Fibroblast of lung (primary cell): ENCODE measurements around the gene CD2AP. TPM values are rescaled to one million over a fixed set of nuclear protein-coding genes. Genes with fewer than 3 reads are reported as not detected.
"Not testable (repeated sequence)": the region's sequence is repeated elsewhere in the genome, so short reads cannot be mapped to it uniquely, and the experiment has no call there.

Experiments
- DNase-seq, 2 donors: peaks; one replicate each; pipeline versions ENCODE4 v3.0.0 to v3.0.0-alpha.2; 2010; ENCODE audit warnings: low read depth in 2 of 2
- H2AFZ ChIP-seq: 2 replicates; pipeline ENCODE4 v1.5.1; 2012; ENCODE audit warnings: low read length, control low read depth, inconsistent platforms
- H3K27ac ChIP-seq: 2 replicates; pipeline ENCODE4 v1.5.1; 2011; ENCODE audit warnings: low read length, control low read depth; ENCODE audit not compliant: insufficient read depth
- H3K27me3 ChIP-seq: 2 replicates; pipeline ENCODE4 v1.5.1; 2011; ENCODE audit warnings: mild to moderate bottlenecking, low read length; ENCODE audit not compliant: control insufficient read depth, insufficient read depth
- H3K36me3 ChIP-seq: 2 replicates; pipeline ENCODE4 v1.5.1; 2011; ENCODE audit warnings: low read length; ENCODE audit not compliant: control insufficient read depth, insufficient read depth
- H3K4me1 ChIP-seq: 2 replicates; pipeline ENCODE4 v1.5.1; 2011; ENCODE audit warnings: low read length; ENCODE audit not compliant: control insufficient read depth, insufficient read depth; ENCODE audit errors: extremely low read depth
- H3K4me2 ChIP-seq: 2 replicates; pipeline ENCODE4 v1.5.1; 2011; ENCODE audit warnings: low read length, control low read depth; ENCODE audit not compliant: insufficient read depth; ENCODE audit errors: extremely low read depth
- H3K4me3 ChIP-seq, 4 experiments: fragments of 200-600 bp in 1 of 4; sonication (generic) in 1 of 4; replicated peaks in 1 of 4; 2 replicates each; pipeline ENCODE4 v1.5.1; 2011 to 2016; ENCODE audit warnings: low read length in 4 of 4, low read depth in 3 of 4, mild to moderate bottlenecking in 3 of 4, control low read depth in 2 of 4, inconsistent platforms in 1 of 4, mixed read lengths in 1 of 4; ENCODE audit not compliant: insufficient read depth in 1 of 4; ENCODE audit errors: control extremely low read depth in 1 of 4
- H3K79me2 ChIP-seq: 2 replicates; pipeline ENCODE4 v1.5.1; 2012; ENCODE audit warnings: mild to moderate bottlenecking, low read length, inconsistent platforms; ENCODE audit not compliant: control insufficient read depth, insufficient read depth
- H3K9ac ChIP-seq: 2 replicates; pipeline ENCODE4 v1.5.1; 2011; ENCODE audit warnings: mild to moderate bottlenecking, low read length, control low read depth; ENCODE audit not compliant: insufficient read depth
- H3K9me3 ChIP-seq: 2 replicates; pipeline ENCODE4 v1.5.1; 2012; ENCODE audit warnings: low read depth, low read length; ENCODE audit not compliant: control insufficient read depth, insufficient read depth
- H4K20me1 ChIP-seq: 2 replicates; pipeline ENCODE4 v1.5.1; 2011; ENCODE audit warnings: low read length; ENCODE audit not compliant: control insufficient read depth, insufficient read depth; ENCODE audit errors: extremely low read depth
- CTCF ChIP-seq, 2 donors: IDR thresholded peaks in 1 of 2; conservative IDR thresholded peaks in 1 of 2; 1 replicate in 1 of 2; 2 replicates in 1 of 2; pipeline ENCODE4 v1.5.1; 2011 to 2012; ENCODE audit warnings: low read length in 2 of 2, control low read depth in 1 of 2, inconsistent platforms in 1 of 2, low read depth in 1 of 2, mild to moderate bottlenecking in 1 of 2
- EZH2 ChIP-seq: IDR thresholded peaks from 2 replicates; pipeline ENCODE4 v1.5.1; 2012; ENCODE audit warnings: low read length, control low read depth, mild to moderate bottlenecking; ENCODE audit errors: missing control alignments
- polyA plus RNA-seq, 2 donors: library from polyadenylated mRNA; depleted of rRNA in 1 of 2; stranded (reverse) in 1 of 2; unstranded in 1 of 2; fragments of >200 nt; gene quantifications; 2 replicates each; pipeline ENCODE4 v1.2.1, GENCODE V29; 2011 to 2012; ENCODE audit warnings: missing spikeins in 1 of 2
- total RNA-seq: library from RNA; depleted of rRNA; stranded (reverse); fragments of >200 nt; gene quantifications from 2 replicates; pipeline ENCODE4 v1.2.1, GENCODE V29; 2014

CD2AP gene
- total and polyA plus RNA-seq, 2 donors (not counting 1 experiment from before 2014, with no cell fraction given): 15.7 to 17.2 TPM

GRCh38 chr6:47478233-47479139 lies 897 bp downstream of the CD2AP start:
- H3K79me2 ChIP-seq: peaks cover 51% of the 10 kb centered on the region

GRCh38 chr6:47479140-47479508 lies 1.5 kb downstream of the CD2AP start:
- Histone ChIP-seq H3K9me3 (no peaks in the 10 kb centered on the region), H2AFZ (no peak overlapping the region), H4K20me1 (no peaks in the 10 kb centered on the region), H3K4me1 (no peaks in the 10 kb centered on the region), H3K36me3 (no peaks in the 10 kb centered on the region), H3K9ac (peak overlapping the region; percentile 95), H3K4me2 (peak overlapping the region; percentile 79), H3K27ac (peak overlapping the region; percentile 81), H3K27me3 (no peaks in the 10 kb centered on the region), H3K79me2 (peaks cover 56% of the 10 kb centered on the region), H3K4me3 (peak overlapping the region; percentile 70 to 94 (median 88))
- DNase-seq: peak in 1 of 2 donors; percentile 28
- TF ChIP-seq EZH2 (no peak), CTCF (conservative IDR thresholded peaks at IDR 0.05 in 1 of 2, IDR thresholded peaks at IDR 0.05 in 1 of 2; ENCODE audit: low read depth in 1 of 2, low read length in 2 of 2) (no peak)

More at GRCh38 chr6:47478233-47479139, 897 bp downstream of the CD2AP start:
- no peaks in the 10 kb centered on the region for H3K36me3 ChIP-seq
- H3K9ac ChIP-seq: peak overlapping the region; percentile 95
- H3K27me3 ChIP-seq: no peaks in the 10 kb centered on the region
- H3K27ac ChIP-seq: peak overlapping the region; percentile 81
- no peak for TF ChIP-seq CTCF (conservative IDR thresholded peaks at IDR 0.05 in 1 of 2, IDR thresholded peaks at IDR 0.05 in 1 of 2; ENCODE audit: low read depth in 1 of 2, low read length in 2 of 2)
- no peak for TF ChIP-seq EZH2
- no peaks in the 10 kb centered on the region for H3K9me3 ChIP-seq
- H3K4me3 ChIP-seq: peak overlapping the region; percentile 70 to 94 (median 88)
- peak; percentile 36 to 37 for DNase-seq
- H2AFZ ChIP-seq: peak overlapping the region; percentile 57
- no peaks in the 10 kb centered on the region for H4K20me1 ChIP-seq
- H3K4me2 ChIP-seq: peak overlapping the region; percentile 79
- H3K4me1 ChIP-seq: no peaks in the 10 kb centered on the region

GRCh38 chr6:47479874-47480273 lies 2.3 kb downstream of the CD2AP start:
- Histone ChIP-seq H3K4me2 (peak overlapping the region; percentile 79), H3K4me1 (no peaks in the 10 kb centered on the region), H3K79me2 (peaks cover 60% of the 10 kb centered on the region), H3K27me3 (no peaks in the 10 kb centered on the region), H4K20me1 (no peaks in the 10 kb centered on the region), H3K9ac (no peak overlapping the region), H3K9me3 (no peaks in the 10 kb centered on the region), H3K4me3 (peak overlapping the region; percentile 70 to 94 (median 88)), H2AFZ (no peak overlapping the region), H3K27ac (no peak overlapping the region), H3K36me3 (no peaks in the 10 kb centered on the region)
- TF ChIP-seq CTCF (conservative IDR thresholded peaks at IDR 0.05 in 1 of 2, IDR thresholded peaks at IDR 0.05 in 1 of 2; ENCODE audit: low read depth in 1 of 2, low read length in 2 of 2) (no peak), EZH2 (no peak)
- no peak for DNase-seq

GRCh38 chr6:47481213-47481612 lies 3.6 kb downstream of the CD2AP start:
- H3K27ac ChIP-seq, DNase-seq, H3K4me2 ChIP-seq, H3K9ac ChIP-seq, H3K36me3 ChIP-seq, H3K4me1 ChIP-seq, H3K27me3 ChIP-seq, H3K9me3 ChIP-seq, H4K20me1 ChIP-seq, H3K4me3 ChIP-seq, H2AFZ ChIP-seq: not testable (repeated sequence)
- H3K79me2 ChIP-seq: peaks cover 71% of the 10 kb centered on the region
